ENCODE results near the gene GRWD1. TPM values are rescaled to one million over a fixed set of nuclear protein-coding genes. Genes with fewer than 3 reads are reported as not detected.

The GRWD1 gene
- total and polyA plus RNA-seq, 2 experiments from 2014 or later, result 25.2 to 33.1 TPM

DNA sequence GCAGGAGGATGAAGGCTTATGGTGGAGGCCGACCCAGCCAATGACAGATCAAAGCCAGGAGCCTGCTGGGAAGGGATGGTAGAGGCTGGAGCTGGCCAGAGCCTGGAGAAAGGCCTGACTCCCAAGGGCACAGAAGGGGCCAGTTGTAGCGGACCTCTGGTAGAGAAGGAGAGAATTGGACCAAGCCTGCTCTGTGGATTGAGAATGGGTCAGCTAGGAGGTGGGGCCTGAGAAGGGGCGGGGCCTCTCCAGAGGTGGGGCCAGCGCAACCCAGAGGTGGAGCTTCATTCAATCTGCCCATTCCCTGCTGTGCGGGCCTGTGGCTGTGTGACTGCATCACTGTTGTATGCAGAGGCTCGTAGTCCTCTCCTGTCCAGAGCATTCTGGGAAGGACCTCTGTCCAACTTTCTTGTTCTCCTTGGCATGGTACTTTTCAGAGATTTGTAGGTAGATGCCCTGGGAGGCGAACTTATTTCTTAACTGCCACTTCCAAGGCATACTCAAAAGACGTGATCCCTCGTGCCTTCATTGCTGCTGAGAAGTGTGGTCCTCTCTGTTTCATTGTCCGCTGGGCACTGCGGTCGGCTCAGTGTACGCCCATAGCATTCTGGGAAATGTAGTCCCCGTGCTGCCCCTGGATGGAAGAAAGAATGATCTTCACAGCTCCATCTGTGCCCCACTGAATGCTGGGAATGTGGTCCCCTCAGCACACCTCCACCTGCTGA is 45.6 kb upstream of the GRWD1 start:
- peak; percentile 70 for DNase-seq (ENCODE audit: low spot score)
- Histone ChIP-seq H4K20me1 (ENCODE audit: insufficient read depth, poor library complexity, severe bottlenecking) (no peaks in the 10 kb centered on the region), H3K79me2 (no peaks in the 10 kb centered on the region), H3K4me1 (ENCODE audit: insufficient read depth) (peaks cover 23% of the 10 kb centered on the region), H3K36me3 (replicated peaks; ENCODE audit: insufficient read depth, low read depth) (no peaks in the 10 kb centered on the region), H3K4me3 (no peak overlapping the region), H3K4me2 (peak overlapping the region; percentile 73), H3K9me3 (ENCODE audit: low read depth) (no peaks in the 10 kb centered on the region), H3K27ac (peak overlapping the region; percentile 37), H3K27me3 (peaks cover 28% of the 10 kb centered on the region), H2AFZ (peak overlapping the region; percentile 79), H3K9me2 (replicated peaks; ENCODE audit: insufficient read depth) (no peaks in the 10 kb centered on the region)
- TF ChIP-seq, protein P1, sequence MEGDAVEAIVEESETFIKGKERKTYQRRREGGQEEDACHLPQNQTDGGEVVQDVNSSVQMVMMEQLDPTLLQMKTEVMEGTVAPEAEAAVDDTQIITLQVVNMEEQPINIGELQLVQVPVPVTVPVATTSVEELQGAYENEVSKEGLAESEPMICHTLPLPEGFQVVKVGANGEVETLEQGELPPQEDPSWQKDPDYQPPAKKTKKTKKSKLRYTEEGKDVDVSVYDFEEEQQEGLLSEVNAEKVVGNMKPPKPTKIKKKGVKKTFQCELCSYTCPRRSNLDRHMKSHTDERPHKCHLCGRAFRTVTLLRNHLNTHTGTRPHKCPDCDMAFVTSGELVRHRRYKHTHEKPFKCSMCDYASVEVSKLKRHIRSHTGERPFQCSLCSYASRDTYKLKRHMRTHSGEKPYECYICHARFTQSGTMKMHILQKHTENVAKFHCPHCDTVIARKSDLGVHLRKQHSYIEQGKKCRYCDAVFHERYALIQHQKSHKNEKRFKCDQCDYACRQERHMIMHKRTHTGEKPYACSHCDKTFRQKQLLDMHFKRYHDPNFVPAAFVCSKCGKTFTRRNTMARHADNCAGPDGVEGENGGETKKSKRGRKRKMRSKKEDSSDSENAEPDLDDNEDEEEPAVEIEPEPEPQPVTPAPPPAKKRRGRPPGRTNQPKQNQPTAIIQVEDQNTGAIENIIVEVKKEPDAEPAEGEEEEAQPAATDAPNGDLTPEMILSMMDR (IDR thresholded peaks at IDR 0.05; ENCODE audit: poor library complexity), result no peak
- no peak for TF ChIP-seq EZH2phosphoT487 (IDR thresholded peaks at IDR 0.05; ENCODE audit: low read depth, severe bottlenecking, unreplicated experiment)
- no peak for TF ChIP-seq EZH2 (IDR thresholded peaks at IDR 0.05; ENCODE audit: borderline replicate concordance)
- 38% methylated on average over 14 of the region's 14 CpGs for WGBS (ENCODE audit: low lambda C conversion rate, missing lambda C conversion rate)

DNA sequence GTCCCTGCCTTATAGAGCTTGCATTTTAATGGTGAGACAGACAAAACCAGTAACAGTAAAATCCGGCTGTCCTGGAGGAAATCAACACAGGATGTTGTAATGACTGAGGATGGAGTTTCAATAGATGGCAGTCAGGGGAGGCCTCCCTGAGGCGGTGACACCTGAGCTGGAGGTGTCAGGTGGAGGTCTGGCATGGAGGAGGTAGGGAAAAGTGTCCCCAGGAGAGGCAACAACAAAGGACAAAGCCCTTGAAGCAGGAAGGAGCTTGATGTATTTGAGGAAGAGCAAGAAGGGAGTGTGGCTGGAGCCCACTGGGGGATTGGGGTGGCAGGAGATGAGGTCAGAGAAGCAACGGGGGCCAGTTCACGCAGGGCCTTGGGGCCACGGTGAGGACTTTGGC is 44.5 kb upstream of the GRWD1 start:
- H4K20me1 ChIP-seq (ENCODE audit: insufficient read depth, poor library complexity, severe bottlenecking), result no peaks in the 10 kb centered on the region
- no peak overlapping the region for H3K4me3 ChIP-seq
- peaks cover 17% of the 10 kb centered on the region for H3K27me3 ChIP-seq
- TF ChIP-seq, protein P1 (IDR thresholded peaks at IDR 0.05; ENCODE audit: poor library complexity), result no peak
- TF ChIP-seq EZH2phosphoT487 (IDR thresholded peaks at IDR 0.05; ENCODE audit: low read depth, severe bottlenecking, unreplicated experiment) (no peak), EZH2 (IDR thresholded peaks at IDR 0.05; ENCODE audit: borderline replicate concordance) (no peak)
- no peak overlapping the region for H3K4me2 ChIP-seq
- no peaks in the 10 kb centered on the region for H3K9me3 ChIP-seq (ENCODE audit: low read depth)
- DNase-seq (ENCODE audit: low spot score), result no peak
- peaks cover 18% of the 10 kb centered on the region for H3K4me1 ChIP-seq (ENCODE audit: insufficient read depth)
- H3K36me3 ChIP-seq (replicated peaks; ENCODE audit: insufficient read depth, low read depth), result no peaks in the 10 kb centered on the region
- 90% methylated on average over 5 of the region's 5 CpGs for WGBS (ENCODE audit: low lambda C conversion rate, missing lambda C conversion rate)
- H3K79me2 ChIP-seq, result no peaks in the 10 kb centered on the region
- no peaks in the 10 kb centered on the region for H3K9me2 ChIP-seq (replicated peaks; ENCODE audit: insufficient read depth)
- H3K27ac ChIP-seq, result no peak overlapping the region
- H2AFZ ChIP-seq, result no peak overlapping the region

DNA sequence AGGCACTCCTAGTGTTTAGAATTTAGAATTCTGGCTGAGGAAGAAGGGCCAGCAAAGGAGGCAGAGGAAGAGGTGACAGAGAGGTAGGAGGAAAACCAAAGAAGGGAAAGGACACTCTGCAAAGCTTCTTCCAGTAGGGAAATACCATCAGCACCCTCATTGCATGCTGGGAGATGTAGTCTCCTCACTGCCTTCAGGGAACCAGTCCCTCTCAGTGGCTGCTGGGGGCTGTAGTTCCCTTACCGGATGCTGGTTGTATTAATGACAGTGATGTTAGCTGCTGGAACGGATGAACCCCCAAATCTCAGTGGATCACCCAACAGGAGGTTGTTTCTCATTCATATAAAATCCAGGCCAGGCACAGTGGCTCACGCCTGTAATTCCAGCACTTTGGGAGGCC is 42.2 kb upstream of the GRWD1 start:
- 43% methylated on average over 3 of the region's 3 CpGs for WGBS (ENCODE audit: low lambda C conversion rate, missing lambda C conversion rate)

More for the DNA sequence above, 42.2 kb upstream of the GRWD1 start:
- peak; percentile 70 for DNase-seq (ENCODE audit: low spot score)
- Histone ChIP-seq H3K4me1 (ENCODE audit: insufficient read depth) (no peaks in the 10 kb centered on the region), H4K20me1 (ENCODE audit: insufficient read depth, poor library complexity, severe bottlenecking) (no peaks in the 10 kb centered on the region), H3K4me3 (no peak overlapping the region), H2AFZ (no peak overlapping the region), H3K4me2 (no peak overlapping the region), H3K79me2 (no peaks in the 10 kb centered on the region), H3K9me2 (replicated peaks; ENCODE audit: insufficient read depth) (no peaks in the 10 kb centered on the region), H3K27me3 (no peaks in the 10 kb centered on the region), H3K27ac (no peak overlapping the region), H3K9me3 (ENCODE audit: low read depth) (no peaks in the 10 kb centered on the region), H3K36me3 (replicated peaks; ENCODE audit: insufficient read depth, low read depth) (no peaks in the 10 kb centered on the region)
- TF ChIP-seq EZH2phosphoT487 (IDR thresholded peaks at IDR 0.05; ENCODE audit: low read depth, severe bottlenecking, unreplicated experiment) (no peak), EZH2 (IDR thresholded peaks at IDR 0.05; ENCODE audit: borderline replicate concordance) (no peak)
- TF ChIP-seq, protein P1 (IDR thresholded peaks at IDR 0.05; ENCODE audit: poor library complexity), result no peak
